Lower lobe of right lung (tissue), 2 donors: ENCODE measurements around the gene NCKIPSD. TPM values are rescaled to one million over a fixed set of nuclear protein-coding genes. Genes with fewer than 3 reads are reported as not detected.

Source experiments
- ATAC-seq, 2 donors: fragments of 200-7000 bp; cut with Tn5 transposase; one replicate each; pipeline ENCODE4 v1.9.1; 2020 to 2022; ENCODE audit warnings: mild to moderate bottlenecking in 2 of 2, moderate library complexity in 2 of 2
- DNase-seq: peaks from one replicate; pipeline ENCODE4 v3.0.0-alpha.2; 2020
- H3K27ac ChIP-seq: fragments of 200-600 bp; one replicate; pipeline ENCODE4 v1.8.0; 2022
- H3K27me3 ChIP-seq: fragments of 200-600 bp; one replicate; pipeline ENCODE4 v1.8.0; 2022; ENCODE audit warnings: low read depth
- H3K36me3 ChIP-seq: fragments of 200-600 bp; one replicate; pipeline ENCODE4 v1.8.0; 2022; ENCODE audit warnings: mild to moderate bottlenecking
- H3K4me1 ChIP-seq: fragments of 200-600 bp; one replicate; pipeline ENCODE4 v1.8.0; 2022
- H3K4me3 ChIP-seq: fragments of 200-600 bp; one replicate; pipeline ENCODE4 v1.8.0; 2022; ENCODE audit warnings: mild to moderate bottlenecking
- H3K9me3 ChIP-seq: fragments of 200-600 bp; one replicate; pipeline ENCODE4 v1.8.0; 2022
- CTCF ChIP-seq: fragments of 200-600 bp; IDR thresholded peaks from one replicate; pipeline ENCODE4 v1.8.0; 2022; ENCODE audit warnings: antibody characterized with exemption, mild to moderate bottlenecking
- intact Hi-C: fragments of 100-400 bp; cut with DNase I; formaldehyde crosslinking; loops from one replicate; pipeline ENCODE4 v1.11.0; 2022
- total RNA-seq: library from RNA; stranded (reverse); fragmentation: NEBNext Ultra II Directional; extraction: Animal tissue kit (Norgen Biotek cat#: 25700); gene quantifications from one replicate; pipeline ENCODE4 v1.2.1, GENCODE V29; 2021
- donor health status: DM: no; HTN: yes; CAD: no; lungs with severe emphysema.

Gene NCKIPSD
- total RNA-seq, 1 donor from 2014 or later: 20.7 TPM

- Histone ChIP-seq H3K4me3 (no peak overlapping the region), H3K9me3 (no peaks in the 10 kb centered on the region), H3K27me3 (no peaks in the 10 kb centered on the region), H3K36me3 (peaks cover 62% of the 10 kb centered on the region), H3K27ac (no peak overlapping the region), H3K4me1 (peaks cover 25% of the 10 kb centered on the region)
- DNase-seq (no peak), ATAC-seq (no peak)
- intact Hi-C loops: no loop called here
- TF ChIP-seq CTCF: no peak
Measured at GRCh38 chr3:48688032-48688736, 2.5 kb upstream of the NCKIPSD start.

GRCh38 chr3:48687220-48687678 is 1.5 kb upstream of the NCKIPSD start:
- H3K4me1 ChIP-seq: peaks cover 28% of the 10 kb centered on the region
- ATAC-seq (no peak), DNase-seq (no peak)
- TF ChIP-seq CTCF: no peak
- H3K9me3 ChIP-seq: no peaks in the 10 kb centered on the region
- intact Hi-C loops: no loop called here
- H3K27ac ChIP-seq: no peak overlapping the region
- H3K36me3 ChIP-seq: peaks cover 54% of the 10 kb centered on the region
- no peak overlapping the region for H3K4me3 ChIP-seq
- no peaks in the 10 kb centered on the region for H3K27me3 ChIP-seq

- no peaks in the 10 kb centered on the region for H3K9me3 ChIP-seq
- ATAC-seq (no peak), DNase-seq (no peak)
- H3K27me3 ChIP-seq: no peaks in the 10 kb centered on the region
- peaks cover 54% of the 10 kb centered on the region for H3K36me3 ChIP-seq
- H3K27ac ChIP-seq: no peak overlapping the region
- peak overlapping the region; percentile 92 for H3K4me3 ChIP-seq
- intact Hi-C loops: no loop called here
- TF ChIP-seq CTCF: no peak
- peaks cover 28% of the 10 kb centered on the region for H3K4me1 ChIP-seq
Measured at GRCh38 chr3:48686538-48687219, 964 bp upstream of the NCKIPSD start.

- Histone ChIP-seq H3K4me3 (peak overlapping the region; percentile 92), H3K4me1 (peaks cover 28% of the 10 kb centered on the region), H3K27ac (peak overlapping the region; percentile 91), H3K27me3 (no peaks in the 10 kb centered on the region), H3K9me3 (no peaks in the 10 kb centered on the region), H3K36me3 (peaks cover 54% of the 10 kb centered on the region)
- intact Hi-C loops: no loop called here
- no peak for DNase-seq
- no peak for TF ChIP-seq CTCF
- no peak for ATAC-seq
Measured at GRCh38 chr3:48685293-48685602, 467 bp downstream of the NCKIPSD start.

GRCh38 chr3:48684480-48685143 is 1.1 kb downstream of the NCKIPSD start:
- Histone ChIP-seq H3K36me3 (peaks cover 54% of the 10 kb centered on the region), H3K4me1 (peaks cover 28% of the 10 kb centered on the region), H3K4me3 (peak overlapping the region; percentile 92), H3K27me3 (no peaks in the 10 kb centered on the region), H3K27ac (peak overlapping the region; percentile 58), H3K9me3 (no peaks in the 10 kb centered on the region)
- ATAC-seq: peak in 1 of 2 donors; percentile 9
- intact Hi-C loops: no loop called here
- DNase-seq: peak; percentile 73
- TF ChIP-seq CTCF: no peak
